ENCODE data around the gene FAM210A.

FAM210A gene

DNA sequence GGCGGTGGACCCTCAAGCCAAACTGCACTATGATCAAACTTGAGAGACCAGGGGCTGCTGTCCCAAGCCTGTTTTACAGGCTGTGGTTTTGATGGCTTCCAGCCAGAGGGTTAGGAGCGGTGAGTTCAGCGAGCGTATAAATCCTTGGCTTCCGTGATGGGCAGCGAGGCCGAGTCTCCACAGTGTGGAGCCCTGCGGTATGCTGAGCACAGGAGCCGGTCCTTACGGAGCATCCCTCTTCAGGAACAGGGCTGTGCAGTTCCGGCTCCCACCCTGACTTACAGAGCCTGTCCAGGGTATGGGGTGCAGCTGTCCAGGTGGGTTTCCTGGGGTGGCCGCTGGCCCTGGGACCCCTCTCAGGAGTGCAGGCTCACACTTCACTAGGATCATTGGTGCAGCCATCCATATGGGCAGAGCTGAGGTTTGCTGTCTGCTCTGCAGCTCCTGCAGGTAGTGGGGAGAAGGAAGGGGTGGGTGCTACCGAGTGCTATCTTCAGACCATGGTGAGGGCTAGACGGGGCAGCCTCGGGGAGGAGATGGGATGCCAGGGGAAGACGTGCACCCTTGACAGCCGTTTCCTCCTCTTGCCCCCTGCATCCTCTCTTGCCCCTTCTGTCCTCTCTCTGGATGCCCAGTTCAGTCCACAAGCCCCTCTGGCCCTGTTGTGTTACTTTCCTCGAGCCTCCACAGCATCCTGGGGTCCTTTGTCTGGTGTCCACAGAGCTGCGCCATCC, 104.3 kb downstream of the FAM210A start:
- DNase-seq (ENCODE audit: low read depth), result no peak

DNA sequence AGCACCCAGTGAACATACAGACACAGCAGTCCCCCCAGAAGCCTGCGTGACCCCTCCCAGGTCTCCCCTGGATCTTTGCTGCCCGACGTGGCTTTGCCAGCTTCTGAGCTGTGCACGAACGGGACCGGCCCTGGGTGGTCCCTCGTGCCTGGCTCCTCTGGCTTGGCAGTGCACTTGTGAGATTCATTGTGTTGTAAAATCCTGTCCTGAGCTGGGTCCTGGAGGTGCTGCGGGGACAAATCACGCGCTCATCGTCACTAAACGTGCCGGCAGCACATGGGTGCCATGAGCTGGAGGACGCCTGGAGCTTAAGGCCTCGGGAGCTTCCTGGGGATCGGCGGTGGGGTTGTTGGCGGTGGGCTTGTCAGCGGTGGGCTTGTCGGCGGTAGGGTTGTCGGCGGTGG, 104.9 kb downstream of the FAM210A start:
- no peak for DNase-seq (ENCODE audit: low read depth)

DNA sequence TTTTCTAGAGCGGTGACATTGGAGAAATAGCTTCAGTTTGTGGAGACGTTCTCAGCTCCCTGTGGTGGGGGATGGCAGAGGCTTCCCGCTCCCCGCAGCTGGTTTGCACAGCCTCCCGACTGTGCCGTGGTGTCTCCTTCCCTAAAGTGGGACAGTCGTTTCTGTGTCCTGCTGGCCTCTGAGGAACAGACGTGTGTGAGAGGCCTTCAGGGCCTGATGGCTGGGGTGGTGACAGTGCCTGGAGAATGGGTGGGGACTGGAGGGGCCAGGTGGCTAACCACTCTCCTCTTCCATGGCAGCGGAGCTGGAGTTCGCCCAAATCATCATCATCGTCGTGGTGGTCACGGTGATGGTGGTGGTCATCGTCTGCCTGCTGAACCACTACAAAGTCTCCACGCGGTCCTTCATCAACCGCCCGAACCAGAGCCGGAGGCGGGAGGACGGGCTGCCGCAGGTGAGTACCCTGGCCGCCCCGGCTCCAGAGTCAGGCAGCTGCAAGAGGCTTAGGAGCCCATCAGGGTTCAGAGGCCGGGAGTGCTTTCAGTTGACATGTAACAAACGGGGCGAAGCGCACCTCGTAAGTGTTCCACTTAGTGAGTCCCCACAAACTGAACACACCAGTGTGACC, 105.4 kb downstream of the FAM210A start:
- DNase-seq (ENCODE audit: low read depth), result no peak

DNA sequence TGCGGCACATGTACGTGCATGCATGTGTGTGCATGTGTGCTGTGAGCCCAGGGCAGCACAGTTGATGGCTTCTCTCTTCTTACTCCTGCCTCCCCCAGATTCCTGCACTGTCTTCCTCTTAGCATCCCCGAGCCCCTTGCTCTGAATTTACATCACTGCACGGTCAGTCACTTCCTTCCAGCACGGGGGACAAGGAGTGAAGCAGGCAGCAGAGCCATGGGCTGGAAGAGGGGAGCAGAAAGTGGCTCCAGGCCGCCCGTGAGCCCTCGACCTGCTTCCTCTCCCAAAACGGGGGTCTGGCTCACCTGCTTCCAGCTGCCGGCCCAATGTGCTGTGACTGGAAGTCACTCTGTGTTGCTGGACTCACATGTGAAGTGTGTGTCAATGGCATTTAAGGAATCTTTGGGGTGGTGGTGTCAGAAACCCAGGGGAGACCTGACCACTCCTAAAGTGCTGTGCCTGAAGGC, 106.1 kb downstream of the FAM210A start:
- DNase-seq (ENCODE audit: low read depth), result no peak

DNA sequence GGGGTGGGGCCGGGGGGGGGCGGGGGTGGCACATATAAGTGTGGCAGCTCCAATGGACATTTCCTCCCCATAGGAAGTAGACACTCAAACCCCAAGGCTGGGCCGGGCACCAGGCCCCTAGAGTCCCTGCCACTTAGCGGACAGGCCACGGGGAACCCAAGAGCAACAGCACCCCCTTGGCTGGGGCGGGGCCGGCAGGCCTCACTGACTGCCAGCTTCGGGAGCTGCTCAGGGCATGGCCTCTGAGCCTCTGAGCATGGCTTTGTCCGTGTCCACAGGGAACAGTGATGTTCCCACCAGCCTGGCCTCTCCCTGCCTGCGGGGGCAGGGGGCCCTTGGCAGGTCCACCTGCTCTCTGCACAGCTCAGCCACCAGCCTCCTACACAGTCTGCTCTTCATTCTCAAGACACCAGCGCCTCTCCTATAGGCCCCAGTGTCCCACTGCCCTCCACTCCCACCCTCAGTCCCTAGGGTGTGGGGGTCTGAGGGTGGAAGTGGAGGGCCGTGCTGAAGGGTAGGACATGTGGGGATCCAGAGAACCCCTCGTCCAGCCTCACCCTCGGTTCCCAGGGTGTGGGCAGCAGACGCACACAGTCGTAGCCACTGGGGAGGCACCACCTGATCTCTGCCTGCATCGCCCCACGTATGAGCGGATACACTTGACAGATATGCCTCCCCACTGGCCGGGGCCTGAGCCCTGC, 106.7 kb downstream of the FAM210A start:
- no peak for DNase-seq (ENCODE audit: low read depth)

DNA sequence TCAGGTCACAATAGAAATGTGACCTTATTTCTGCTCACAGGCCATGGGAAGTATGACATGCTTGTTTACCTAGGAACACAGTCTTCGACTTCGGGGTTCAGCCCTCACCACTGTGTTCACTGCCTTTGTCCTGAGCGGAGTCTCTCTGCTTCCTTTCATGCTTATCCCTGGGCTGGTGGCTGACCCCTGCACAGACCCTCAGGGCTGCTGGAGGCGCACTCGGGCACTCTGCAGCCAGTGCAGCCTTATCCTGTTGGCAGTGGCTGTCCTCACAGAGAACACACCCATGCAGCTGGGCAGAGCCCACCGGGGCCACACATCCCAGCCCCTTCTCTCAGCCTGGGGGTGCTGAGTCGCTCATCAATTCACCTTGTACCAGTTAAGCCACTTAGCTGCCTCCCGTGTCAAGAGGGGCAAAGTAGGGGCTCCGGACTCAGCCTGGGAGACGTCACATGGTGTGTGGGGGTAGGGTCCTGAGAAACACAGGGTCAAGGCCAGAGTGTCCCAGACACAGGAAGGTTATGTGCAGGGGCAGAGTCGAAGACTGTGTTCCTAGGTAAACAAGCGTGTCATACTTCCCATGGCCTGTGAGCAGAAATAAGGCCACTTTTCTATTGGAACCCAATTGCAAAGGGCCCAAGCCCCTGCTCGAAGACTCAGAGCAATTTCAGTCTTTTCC, 107.5 kb downstream of the FAM210A start:
- DNase-seq (ENCODE audit: low read depth), result no peak

DNA sequence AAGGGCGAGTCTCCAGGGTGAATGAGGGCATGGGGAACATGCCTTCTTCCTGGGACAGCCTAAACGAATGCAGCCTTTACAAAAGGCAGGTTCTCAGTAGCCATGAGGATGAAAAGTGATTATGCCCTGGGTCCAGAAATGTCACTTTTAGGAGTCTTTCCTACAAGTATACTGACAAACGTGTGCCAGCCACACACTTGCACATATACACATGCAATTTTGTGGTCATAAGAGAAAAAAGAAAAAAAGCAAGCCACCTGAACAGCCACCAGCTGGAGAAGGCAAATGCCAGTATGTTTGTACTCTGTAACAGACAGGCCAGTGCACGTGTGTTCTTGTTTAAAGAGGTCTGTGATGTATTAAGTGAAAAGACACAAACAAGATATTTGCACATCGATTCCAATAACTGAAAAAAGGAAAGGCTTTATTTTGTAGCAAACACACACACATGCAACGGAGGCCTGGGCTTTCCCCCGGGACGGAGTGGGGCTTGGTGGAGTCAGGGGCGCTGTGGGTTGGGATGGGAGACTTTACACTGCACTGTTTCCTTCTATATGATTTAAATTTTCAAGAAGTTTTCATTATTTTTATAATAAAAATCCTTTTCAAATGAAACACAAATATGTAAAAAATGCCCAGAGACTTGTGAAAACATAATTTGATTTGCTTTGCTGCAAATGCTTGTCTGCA, 108.4 kb downstream of the FAM210A start:
- no peak for DNase-seq (ENCODE audit: low read depth)

DNA sequence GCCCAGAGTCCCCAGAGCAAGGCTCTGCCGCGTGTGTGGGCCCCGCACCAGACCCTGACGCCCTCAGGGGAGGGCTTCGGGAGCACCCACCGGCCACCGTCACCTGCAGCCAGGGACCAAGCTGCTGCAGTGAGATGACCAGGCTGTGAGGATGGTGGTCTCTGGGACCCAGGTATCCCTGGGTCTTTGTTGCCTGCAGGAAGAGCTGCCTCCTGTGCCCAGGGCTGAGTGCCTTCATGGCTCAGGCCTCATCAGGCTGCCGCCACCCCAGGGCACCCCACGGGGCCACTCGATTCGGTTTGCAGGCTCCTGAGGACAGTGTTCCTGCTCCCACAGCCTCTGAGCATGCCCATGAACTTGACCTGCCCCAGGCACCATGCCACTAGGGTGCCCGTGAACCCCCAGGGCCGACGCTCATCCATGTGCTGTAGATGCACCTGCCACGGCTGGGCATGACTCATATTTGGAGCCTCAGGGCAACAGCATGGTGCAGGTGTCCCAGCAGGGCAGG, 109.8 kb downstream of the FAM210A start:
- DNase-seq (ENCODE audit: low read depth), result no peak

DNA sequence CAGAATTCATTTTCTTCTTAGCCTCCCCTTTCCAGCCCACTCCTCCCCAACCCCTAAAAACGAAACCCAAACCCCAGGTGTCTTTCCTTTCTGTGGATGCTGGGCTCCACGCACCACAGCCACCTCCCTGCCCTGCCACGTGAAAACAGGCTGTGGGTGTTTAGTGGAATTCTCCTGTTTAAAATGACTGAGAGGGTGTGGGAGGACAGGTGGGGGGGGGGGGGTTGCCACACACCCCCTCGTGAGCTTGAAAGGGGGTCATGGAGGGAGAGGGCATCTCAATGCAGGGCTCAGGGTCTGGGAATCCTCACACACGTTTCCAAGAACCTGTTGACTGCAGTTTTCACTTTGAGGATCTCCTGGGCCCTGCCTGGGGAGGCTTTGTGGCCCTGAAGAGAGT, 110.3 kb downstream of the FAM210A start:
- DNase-seq (ENCODE audit: low read depth), result no peak

DNA sequence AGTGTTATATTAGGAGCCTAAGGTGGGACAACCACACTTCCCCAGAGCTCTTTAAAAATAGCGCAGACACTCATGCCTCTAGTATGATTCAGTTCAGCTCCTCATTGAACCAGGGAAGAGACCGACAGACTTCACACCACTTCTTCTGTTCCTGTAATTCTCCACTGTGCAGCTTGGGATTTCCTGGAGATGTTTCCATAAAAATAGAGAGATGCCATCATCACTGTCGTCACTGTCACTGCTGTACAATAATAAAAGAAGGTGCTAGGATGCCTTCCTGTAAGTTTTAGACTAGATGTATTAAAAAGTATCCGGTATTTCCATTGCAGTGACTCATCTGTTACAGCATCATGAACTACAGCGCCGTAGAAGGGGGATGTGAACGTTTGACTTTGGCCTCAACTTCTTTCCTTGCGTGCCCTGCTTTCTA, 110.9 kb downstream of the FAM210A start:
- no peak for DNase-seq (ENCODE audit: low read depth)

DNA sequence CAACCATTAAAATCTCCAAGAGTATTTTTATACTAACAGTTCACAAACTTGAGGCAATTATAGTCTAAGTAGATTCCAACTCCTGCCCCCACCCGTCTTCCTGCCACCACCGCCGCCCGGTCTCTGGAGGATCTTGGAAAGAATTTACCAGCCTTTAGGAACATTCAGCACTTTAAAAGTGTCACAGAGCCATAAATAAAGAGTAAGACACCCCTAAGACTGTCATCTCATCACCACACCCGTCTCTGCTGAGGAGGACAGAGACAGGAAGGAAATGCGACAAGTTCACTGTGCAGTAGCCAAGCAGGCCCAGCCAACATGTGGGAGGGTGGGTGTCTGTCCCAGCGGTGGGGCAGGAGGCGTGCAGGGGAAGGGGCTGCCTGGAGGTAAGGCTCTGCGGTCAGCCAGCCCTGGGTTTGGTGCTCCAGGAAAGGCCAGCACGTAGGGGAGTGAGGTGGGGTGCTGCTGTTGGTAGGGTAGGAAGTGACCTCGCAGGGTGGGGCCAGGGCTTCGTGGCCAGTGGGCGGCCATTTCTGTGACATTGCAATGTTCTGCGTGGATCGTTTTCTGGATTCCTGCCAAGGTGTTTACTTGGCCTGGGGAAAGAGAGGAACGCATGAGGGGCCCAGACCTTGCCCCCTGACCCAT, 111.6 kb downstream of the FAM210A start:
- no peak for DNase-seq (ENCODE audit: low read depth)

DNA sequence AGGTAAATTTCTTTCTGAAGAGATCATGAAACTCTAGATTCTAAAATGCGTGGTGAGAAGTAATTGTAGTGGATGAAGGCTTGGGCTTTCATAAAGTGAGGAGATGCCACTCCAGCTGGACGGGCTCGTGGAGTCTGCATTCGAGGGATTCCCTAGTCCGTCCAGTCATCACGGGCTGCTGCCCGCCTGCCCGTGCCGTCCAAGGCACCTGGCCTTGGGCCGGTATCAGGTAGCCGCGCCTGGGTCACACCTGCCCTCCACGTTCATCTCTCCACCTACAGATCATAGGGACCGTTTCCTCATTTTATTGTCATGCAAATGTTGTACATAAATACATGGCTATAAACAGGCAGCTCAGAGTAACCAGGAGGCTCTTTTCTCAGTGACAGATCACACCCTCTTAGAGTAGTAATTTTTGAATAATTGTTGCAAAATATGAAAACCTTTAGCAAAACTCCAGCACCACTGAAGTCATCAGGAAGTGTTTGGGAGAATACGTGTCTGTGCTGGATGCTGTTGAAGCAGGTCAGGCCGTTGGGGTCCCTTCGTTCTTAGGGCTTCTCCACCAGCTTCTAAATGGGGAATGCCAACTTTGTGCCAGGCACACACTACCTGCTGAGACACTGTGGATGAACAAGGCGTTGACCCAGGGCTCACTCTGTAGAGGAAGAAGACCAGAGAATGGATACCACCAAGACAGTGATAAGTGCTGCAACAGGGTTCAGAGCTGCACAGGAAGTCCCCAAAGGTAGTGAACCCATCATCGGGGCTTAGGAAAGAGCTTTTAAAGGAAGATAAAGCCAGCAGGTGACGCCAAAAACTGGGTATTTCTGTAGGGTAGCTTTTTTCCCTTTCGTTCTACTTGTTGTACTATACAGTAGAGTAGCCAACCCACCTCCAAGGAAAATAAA, 112.5 kb downstream of the FAM210A start:
- no peak for DNase-seq (ENCODE audit: low read depth)

Measured in stimulated activated CD4-positive, alpha-beta T cell treated with anti-CD3 and anti-CD28 coated beads, Interleukin-2, amount 100 ng/mL, for 4 hours (primary cell).